Medulla oblongata (tissue), 1 donor: ENCODE results near the gene PC.
A peak's percentile ranks its signal among the peaks of the same experiment; 100 is the strongest.

Experiments used
- DNase-seq: peaks from one replicate; pipeline ENCODE4 v3.0.0-alpha.2; 2015; ENCODE audit errors: extremely low spot score

Gene PC

DNA sequence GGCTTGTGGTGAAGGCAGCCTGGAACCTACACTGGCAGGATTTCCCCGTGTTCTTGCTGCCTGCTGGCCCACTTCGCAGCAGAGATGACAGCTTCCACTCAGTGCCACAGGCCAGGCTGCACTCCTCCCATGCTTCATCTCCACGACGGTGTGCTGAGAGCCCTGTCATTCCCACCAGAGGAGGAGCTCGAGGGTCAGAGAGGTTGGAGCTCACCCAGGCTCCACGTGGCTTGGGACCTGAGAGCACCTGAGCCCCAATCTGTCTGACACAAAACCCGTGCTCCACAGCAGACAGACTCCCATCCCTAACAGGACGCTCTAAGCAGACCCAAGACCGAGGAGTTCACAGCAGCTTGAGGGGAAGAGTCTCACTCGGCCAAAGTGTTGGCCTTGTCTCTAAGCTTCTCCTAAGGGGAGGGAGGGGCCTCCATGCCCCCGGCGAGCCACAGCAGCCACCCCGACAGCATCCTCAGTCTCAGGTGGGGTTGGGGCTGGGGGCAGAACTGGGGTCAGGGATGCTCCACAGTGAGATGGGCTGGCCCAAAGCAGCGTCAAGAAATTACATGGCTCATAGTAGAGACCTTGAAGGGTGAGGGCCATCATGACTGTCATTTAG, 90.7 kb downstream of the PC start:
- no peak for DNase-seq

DNA sequence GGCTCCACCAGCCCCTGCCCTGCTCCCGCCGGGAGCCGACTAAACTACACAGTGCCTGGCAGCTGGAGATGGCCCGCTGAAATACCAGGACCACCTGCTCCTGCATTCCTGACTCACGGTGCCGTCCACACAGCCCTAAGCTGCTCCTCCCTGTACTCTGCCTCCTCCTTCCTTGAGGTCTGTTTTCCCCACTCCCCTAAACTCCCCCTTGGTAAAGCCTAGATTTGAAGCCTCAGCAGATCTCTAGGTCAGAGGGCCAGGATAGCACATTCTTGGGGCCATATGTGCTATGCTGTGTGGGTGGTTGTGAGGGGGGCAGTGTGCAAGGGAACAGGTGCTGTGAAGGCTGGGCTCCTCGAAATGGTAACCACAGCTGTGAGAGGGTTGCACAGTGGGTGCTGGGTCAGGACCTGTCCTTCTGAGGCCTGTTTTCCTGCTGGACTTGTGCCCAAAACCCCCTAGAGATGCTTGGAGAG, 91.6 kb downstream of the PC start:
- DNase-seq = no peak

DNA sequence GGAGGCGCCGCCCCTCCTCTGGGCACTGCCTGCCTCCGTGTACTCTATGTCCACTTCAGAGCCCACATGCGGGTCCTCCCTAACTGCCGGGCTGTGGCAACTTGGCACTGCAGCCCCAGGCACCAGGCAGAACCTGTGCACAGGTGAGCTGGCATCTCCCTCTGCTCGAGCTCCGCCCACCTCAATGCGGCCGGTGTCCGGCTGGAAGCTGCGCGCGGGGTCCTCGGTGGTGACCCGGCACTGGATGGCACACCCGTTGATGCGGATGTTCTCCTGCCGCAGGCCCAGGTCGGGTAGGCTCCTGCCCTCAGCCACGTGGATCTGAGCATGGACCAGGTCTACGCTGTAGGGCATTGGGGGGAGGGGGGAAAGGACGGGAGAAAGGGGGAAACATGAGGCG, 92.2 kb downstream of the PC start:
- DNase-seq = no peak

DNA sequence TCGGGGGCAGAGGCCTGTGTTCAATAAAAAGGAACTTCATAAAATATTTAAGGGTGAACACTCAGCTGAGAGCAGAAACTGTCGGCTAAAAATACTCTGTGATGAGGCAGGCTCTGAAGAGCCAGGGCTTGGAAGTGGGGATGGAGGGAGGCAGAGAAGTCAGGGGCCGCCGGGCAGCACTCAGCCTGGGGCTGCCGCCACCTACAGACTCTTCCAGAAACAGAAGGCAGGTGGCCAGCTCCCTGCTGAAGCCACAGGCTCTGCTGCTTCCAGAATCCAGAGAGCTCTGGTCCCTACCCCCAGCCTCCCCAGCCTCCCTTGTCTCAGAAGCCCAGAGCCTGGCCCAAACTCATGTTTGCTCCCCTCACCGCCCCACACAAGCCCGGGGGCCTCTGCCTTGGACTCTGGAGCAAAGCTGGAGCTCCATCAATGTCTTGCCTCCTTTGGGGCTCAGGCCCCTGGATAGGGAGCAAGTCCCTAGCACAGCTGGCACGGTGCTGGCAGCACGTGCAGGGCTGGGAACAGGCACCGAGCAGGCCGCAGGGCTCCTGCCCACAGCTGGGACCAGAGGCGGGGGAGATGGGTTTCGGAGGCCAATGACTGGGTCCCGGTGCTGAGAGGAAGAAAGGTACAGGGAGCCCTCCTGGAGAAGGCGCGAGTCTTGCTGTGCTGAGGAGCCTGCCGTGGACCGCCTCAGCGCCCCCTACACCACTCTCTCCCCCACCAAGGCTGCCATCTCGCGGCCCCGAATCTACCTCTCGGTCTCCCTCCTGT, 93.1 kb downstream of the PC start:
- peak; percentile 56 for DNase-seq

DNA sequence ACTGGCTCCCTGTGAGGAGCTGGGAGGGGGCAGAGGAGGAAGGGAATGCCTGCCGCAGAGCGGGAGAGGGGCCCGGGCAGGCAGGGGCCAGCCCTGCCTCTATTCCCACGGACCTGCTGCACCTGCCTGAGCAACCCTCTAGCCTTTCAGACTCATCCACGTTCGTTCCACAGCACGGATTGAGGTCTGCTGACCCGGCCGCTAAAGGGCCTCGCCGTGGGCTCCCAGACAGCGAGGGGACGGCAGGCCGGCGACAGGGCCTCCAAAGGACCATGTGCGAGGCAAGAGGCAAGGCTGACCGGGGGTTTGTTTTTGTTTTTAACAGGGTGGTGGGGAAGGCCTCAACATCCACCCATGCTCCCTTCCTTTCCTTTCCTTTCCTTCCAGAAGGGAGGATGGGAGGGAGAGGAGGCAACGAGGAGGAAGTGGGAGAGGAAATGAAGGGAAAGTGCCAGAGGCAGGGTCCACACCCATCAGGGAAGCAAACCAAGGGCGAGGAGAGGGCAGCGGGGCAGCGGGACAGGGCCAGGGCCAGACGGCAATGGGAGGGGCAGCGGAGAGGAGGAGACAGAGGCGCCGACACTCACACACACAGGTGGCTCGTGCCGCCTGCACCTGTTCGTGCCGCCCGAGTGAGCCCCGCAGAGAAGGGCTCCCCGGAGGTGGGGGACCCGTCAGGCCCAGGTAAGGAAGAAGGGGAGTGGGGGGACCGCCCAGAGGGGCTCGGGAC, 93.8 kb downstream of the PC start:
- DNase-seq = no peak

DNA sequence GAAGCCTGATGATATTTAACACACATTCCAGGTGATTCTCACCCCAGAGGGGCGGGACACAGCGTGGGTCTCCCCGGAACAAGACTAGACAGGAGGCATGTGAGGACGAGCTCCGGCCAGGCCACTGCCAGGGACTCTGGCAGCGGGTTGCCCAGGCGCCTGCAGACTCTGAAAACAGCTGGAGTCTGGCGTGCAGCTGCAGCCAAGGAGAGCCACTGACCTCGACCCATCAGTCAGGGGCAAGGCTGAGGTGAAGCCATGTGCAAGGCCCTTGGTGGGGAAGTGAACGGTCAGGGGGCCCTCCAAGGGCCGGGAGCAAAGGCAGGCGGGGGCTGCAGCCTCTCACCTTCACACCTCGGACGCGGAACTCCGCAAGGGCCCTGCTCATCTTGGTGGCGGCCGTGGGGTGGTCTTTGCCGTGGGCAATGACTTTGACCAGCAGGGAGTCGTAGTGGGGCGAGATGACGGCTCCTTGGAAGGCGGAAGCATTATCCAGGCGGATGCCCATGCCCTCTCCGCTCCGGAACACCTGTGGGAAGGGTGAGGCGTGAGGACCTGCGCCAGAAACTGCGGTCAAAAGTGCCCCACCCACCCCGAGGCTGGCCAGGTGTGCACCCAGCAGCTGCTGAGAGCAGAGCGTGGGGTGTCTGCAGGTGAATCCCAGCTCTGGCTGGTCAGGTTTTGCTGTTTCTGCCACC, 94.6 kb downstream of the PC start:
- DNase-seq = no peak

DNA sequence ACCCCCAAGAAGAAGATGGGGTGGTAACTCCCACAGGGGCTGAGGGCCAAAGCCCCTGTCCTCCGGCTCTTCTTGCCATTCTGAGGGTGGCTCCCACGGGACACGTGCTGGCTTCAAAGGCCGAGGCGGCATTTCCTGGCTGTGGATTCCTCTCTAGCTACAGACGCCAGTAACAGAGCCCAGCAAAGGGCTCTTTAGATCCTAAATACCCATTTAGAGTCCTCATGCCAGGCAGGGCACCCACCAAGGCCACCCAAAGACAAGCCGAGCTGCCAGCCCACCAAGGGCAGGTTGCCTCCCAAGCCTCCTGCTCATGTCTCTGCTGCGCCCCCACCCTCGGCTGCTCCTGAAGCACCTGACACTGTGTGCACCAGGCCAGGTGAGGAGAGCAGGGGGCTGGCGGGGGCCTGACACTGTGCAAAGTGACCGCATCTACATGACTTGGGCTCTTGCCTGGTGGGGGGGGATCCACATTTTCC, 95.6 kb downstream of the PC start:
- DNase-seq = no peak

DNA sequence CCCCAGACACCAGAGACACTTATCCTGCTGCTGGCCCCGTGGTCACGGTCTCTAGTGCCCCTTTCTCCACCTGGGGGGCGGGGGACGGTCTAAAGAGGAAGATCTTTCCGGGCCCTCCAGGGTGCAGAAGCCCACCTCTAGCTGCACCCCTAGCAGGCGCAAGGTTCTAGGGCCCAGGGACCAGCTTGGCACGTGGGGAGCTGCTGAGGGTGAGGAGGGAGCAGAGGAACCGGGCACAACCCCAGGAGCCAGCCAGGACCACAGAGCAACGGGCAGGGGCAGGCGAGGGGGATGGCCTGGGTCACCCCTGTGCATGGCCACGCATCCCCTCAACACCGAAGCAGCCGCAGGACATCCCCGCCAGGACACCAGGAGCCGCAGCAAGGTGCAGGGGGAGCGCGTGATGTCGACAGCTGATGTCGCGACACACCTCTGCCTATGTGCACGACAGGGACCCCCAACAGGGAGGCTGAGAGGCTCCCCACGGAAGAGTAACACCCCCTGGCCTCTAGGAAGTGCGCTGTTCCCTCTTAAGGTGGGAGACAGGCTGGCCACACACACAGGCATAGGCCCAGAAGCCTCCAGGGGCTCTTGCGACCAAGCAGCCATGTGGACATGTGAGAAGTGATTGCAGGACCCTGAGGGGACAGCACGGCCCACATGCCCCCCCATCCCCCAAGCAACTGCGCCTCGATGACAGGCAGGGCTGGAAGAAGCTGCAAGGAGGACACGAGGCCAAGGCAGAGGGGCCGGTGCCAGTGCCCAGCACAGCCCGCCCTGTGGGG, 96.2 kb downstream of the PC start:
- no peak for DNase-seq

DNA sequence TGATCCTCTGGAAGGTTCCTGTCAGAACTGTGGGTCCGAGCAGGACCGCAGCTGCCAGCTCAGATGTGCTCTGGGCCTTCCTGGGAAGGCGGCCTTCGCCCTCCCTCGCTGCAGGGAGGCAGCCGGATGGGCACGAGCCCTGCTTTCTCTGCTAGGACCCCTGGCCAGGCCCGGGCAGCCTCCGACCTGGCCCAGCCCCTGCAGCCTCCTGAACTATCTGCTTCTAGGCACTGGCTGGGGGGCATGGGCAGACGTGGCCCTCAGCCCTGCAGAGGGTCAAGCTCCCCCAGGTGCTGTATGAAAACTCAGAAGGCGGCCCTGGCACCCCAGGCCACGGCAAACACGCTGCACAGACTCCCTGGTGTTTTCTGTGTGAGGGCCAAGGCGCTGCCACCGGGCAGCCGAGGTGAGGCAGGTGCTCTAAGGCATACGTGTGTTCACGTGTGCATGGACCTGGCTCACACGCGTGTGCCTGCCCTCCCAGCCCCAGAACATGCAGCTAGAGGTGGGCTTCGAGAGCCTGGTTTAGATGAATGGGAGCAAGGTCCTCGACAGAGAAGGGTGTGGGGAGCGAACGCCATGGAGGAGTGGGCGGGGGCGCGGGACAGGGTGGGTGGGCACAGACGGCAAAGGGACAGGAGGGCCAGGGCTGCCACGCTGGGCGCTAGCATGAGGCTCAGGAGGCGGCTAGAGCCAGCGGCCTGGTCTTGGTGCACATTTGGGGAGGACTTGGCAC, 97.0 kb downstream of the PC start:
- no peak for DNase-seq

DNA sequence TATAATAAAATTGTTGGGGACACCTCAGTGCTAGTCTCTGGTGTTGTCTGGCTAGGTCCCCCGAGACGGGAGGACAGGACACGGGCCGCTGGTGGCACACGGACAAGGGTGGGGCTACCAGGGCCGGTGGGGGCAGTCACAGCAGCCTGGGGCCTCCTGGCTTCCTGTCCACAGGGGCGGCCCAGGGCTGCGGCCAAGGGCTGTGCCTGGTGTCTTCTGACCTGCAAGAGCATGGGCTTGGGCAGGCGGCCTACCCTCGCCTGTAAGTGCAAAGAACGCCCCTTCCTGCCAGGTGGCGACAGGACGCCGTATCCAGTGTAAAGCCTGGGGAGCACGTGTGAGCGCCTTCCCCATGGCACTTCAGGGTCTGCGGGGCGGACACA, 97.7 kb downstream of the PC start:
- no peak for DNase-seq

DNA sequence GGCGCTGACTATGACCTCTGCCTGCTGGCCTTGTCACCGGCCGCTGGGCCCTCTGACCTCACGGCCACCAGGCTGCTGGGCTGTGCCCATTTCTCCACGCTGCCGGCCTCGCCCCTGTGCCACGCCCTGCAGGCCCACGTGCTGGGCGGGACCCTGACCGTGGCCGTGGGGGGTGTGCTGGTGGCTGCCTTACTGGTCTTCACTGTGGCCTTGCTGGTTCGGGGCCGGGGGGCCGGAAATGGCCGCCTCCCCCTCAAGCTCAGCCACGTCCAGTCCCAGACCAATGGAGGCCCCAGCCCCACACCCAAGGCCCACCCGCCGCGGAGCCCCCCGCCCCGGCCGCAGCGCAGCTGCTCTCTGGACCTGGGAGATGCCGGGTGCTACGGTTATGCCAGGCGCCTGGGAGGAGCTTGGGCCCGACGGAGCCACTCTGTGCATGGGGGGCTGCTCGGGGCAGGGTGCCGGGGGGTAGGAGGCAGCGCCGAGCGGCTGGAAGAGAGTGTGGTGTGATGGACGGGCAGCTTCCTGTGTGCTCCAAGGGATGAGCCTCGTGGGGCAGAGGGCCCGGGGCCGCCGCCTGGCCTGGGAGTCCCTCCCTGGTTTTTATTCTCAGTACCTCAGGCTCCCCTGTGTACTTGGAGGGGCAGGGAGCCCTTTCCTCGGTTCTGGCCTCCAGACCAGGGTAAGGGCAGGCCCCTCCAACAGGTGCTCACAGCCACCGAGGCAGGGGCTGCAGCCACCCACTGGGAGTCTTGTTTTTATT, 98.3 kb downstream of the PC start:
- DNase-seq = no peak

DNA sequence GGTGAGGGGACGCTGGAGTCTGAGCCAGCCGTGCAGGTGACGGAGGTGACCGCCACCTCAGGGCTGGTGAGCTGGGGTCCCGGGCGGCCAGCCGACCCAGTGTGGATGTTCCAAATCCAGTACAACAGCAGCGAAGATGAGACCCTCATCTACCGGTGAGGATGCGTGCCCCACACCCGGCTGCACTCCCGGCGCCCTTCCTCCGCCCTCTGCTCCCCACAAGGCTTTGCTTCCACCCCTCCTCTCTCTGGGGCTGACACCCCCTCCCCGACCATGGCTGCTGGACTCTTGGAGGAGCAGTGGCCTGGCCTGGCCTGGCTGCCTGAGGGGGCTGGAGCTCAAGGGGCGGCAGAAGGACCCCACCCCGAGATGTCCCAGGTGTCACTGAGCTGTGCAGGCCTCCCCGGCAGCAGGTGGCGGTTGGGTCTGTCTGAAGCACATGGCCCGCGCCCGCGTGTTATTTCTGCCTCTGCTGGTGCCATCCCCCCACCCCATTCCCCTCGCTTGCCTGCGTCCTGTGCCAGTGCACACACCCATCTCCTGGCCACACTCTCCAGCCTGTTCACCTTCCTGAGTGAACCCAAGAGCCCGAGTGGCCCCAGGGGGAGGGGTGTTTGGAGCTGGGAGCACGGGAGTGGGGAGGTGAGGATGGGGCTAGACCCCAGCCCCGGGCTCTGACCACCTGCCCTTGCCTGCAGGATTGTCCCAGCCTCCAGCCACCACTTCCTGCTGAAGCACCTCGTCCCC, 99.1 kb downstream of the PC start:
- DNase-seq = no peak

DNA sequence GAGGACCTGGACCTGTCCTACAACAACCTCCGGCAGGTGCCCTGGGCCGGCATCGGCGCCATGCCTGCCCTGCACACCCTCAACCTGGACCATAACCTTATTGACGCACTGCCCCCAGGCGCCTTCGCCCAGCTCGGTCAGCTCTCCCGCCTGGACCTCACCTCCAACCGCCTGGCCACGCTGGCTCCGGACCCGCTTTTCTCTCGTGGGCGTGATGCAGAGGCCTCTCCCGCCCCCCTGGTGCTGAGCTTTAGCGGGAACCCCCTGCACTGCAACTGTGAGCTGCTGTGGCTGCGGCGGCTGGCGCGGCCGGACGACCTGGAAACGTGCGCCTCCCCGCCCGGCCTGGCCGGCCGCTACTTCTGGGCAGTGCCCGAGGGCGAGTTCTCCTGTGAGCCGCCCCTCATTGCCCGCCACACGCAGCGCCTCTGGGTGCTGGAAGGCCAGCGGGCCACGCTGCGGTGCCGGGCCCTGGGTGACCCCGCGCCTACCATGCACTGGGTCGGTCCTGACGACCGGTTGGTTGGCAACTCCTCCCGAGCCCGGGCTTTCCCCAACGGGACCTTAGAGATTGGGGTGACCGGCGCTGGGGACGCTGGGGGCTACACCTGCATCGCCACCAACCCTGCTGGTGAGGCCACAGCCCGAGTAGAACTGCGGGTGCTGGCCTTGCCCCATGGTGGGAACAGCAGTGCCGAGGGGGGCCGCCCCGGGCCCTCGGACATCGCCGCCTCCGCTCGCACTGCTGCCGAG, 99.8 kb downstream of the PC start:
- no peak for DNase-seq

DNA sequence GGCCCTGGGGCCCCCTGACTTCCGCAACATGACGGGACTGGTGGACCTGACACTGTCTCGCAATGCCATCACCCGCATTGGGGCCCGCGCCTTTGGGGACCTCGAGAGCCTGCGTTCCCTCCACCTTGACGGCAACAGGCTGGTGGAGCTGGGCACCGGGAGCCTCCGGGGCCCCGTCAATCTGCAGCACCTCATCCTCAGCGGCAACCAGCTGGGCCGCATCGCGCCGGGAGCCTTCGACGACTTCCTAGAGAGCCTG, 100.3 kb downstream of the PC start:
- no peak for DNase-seq

DNA sequence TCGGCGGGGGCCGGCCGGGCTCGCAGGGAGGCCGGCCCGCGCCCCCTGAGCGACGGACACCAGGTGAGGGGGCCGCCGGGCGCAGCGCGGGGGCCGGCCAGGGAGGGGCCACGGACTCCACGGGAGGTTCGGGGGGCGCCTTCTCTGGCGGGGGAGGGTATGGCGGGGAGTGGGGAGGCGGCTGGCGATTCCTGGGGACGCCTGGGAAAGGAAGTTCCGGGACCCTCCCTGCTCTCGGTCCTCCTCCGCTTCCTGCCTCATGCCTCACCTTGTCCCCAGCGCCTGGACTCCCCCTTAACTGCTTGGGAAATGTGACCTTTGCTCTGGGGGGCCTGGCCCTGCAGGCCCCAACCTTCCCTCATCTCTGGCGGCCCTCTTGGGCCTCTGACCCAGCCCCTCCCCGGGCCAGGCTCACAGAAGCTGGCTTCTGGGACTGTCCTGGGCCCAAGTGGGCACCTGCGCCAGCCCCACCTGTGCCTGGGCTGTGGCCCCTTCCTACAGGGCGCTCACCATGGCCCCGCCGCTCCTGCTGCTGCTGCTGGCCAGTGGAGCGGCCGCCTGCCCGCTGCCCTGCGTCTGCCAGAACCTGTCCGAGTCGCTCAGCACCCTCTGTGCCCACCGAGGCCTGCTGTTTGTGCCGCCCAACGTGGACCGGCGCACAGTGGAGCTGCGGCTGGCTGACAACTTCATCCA, 100.8 kb downstream of the PC start:
- DNase-seq = no peak

DNA sequence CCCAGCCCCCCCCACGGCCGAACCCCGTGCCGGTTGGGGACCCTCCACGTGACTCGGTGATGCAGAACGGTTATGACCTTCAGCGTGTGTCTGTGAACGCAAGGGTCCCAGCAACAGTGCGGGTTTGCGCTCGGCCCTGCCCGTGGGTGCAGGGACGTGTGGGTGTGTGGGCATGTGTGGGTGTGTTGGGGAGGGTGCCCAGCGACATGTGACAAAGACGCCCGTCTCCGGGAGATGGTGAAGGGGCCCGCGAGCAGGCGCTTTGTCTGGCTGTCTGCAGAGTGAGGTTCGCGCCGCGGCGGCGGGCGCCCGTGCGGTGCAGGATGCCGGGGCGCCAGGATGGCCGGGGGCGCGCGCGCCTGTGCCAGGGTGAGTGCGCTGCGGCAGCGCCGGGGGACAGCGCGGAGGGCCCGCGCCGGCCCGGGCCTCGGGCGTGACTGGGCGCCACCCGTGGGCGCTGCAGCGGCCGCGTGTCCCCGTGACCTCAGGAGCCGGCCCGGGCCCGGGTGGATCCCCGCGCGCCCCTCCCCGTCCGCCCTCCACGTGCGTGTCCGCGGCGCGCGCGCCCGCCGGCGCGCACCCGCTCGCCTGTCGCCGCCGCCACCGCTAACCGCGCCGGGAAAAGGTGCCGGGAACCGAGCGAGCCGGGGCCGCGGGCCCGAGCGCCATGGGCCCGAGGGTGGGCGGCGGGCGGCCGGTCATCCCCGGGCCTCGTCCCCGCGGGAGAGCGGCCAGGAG, 101.5 kb downstream of the PC start, which contains the start of gene LRFN4:
Gene LRFN4 (plus strand): TSS at position 569 of the 738 bp plus-strand sequence. CDS start 681 bp downstream, outside the sequence.
- DNase-seq = peak; percentile 37
